Rectal smooth muscle tissue (tissue), 1 donor: Measurements from ENCODE around the gene EFNA4.

Source experiments
- H3K27ac ChIP-seq: one replicate; pipeline ENCODE4 v1.7.0; 2013; ENCODE audit warnings: low read depth, low read length, inconsistent platforms
- H3K27me3 ChIP-seq: one replicate; pipeline ENCODE4 v1.7.0; 2013; ENCODE audit warnings: low read length; ENCODE audit not compliant: control insufficient read depth, insufficient read depth
- H3K36me3 ChIP-seq: one replicate; pipeline ENCODE4 v1.7.0; 2013; ENCODE audit warnings: low read length; ENCODE audit not compliant: control insufficient read depth, insufficient read depth
- H3K4me1 ChIP-seq: one replicate; pipeline ENCODE4 v1.7.0; 2013; ENCODE audit warnings: low read length; ENCODE audit not compliant: control insufficient read depth, insufficient read depth
- H3K4me3 ChIP-seq: one replicate; pipeline ENCODE4 v1.7.0; 2013; ENCODE audit warnings: low read length
- H3K9ac ChIP-seq: one replicate; pipeline ENCODE4 v1.7.0; 2013; ENCODE audit warnings: low read length

Gene EFNA4

GRCh38 chr1:155093911-155094621 lies 30.5 kb downstream of the EFNA4 start:
- no peaks in the 10 kb centered on the region for H3K36me3 ChIP-seq
- H3K4me3 ChIP-seq: peak overlapping the region; percentile 33
- H3K27me3 ChIP-seq: no peaks in the 10 kb centered on the region
- H3K27ac ChIP-seq: peak overlapping the region; percentile 56
- peaks cover 13% of the 10 kb centered on the region for H3K4me1 ChIP-seq
- no peak overlapping the region for H3K9ac ChIP-seq

GRCh38 chr1:155094622-155094948 lies 31.0 kb downstream of the EFNA4 start:
- H3K27ac ChIP-seq: peak overlapping the region; percentile 56
- H3K9ac ChIP-seq: no peak overlapping the region
- no peaks in the 10 kb centered on the region for H3K36me3 ChIP-seq
- H3K4me3 ChIP-seq: no peak overlapping the region
- H3K27me3 ChIP-seq: no peaks in the 10 kb centered on the region
- peaks cover 13% of the 10 kb centered on the region for H3K4me1 ChIP-seq

GRCh38 chr1:155099331-155099730 lies 35.8 kb downstream of the EFNA4 start:
- Histone ChIP-seq H3K4me3 (no peak overlapping the region), H3K4me1 (peaks cover 4% of the 10 kb centered on the region), H3K27me3 (no peaks in the 10 kb centered on the region), H3K36me3 (no peaks in the 10 kb centered on the region), H3K27ac (no peak overlapping the region), H3K9ac (no peak overlapping the region)

GRCh38 chr1:155103325-155103724 lies 39.8 kb downstream of the EFNA4 start:
- Histone ChIP-seq H3K27me3 (no peaks in the 10 kb centered on the region), H3K27ac (no peak overlapping the region), H3K4me1 (no peaks in the 10 kb centered on the region), H3K36me3 (no peaks in the 10 kb centered on the region), H3K9ac (no peak overlapping the region), H3K4me3 (no peak overlapping the region)

- Histone ChIP-seq H3K4me1 (no peaks in the 10 kb centered on the region), H3K27me3 (no peaks in the 10 kb centered on the region), H3K36me3 (no peaks in the 10 kb centered on the region), H3K27ac (no peak overlapping the region), H3K4me3 (no peak overlapping the region), H3K9ac (no peak overlapping the region)
Observed at GRCh38 chr1:155104605-155105534, 41.3 kb downstream of the EFNA4 start.

GRCh38 chr1:155105604-155106011 lies 42.1 kb downstream of the EFNA4 start:
- H3K27me3 ChIP-seq: no peaks in the 10 kb centered on the region
- no peak overlapping the region for H3K4me3 ChIP-seq
- H3K4me1 ChIP-seq: no peaks in the 10 kb centered on the region
- H3K36me3 ChIP-seq: no peaks in the 10 kb centered on the region
- H3K9ac ChIP-seq: no peak overlapping the region
- H3K27ac ChIP-seq: no peak overlapping the region

- Histone ChIP-seq H3K27ac (no peak overlapping the region), H3K27me3 (no peaks in the 10 kb centered on the region), H3K4me3 (no peak overlapping the region), H3K9ac (no peak overlapping the region), H3K36me3 (no peaks in the 10 kb centered on the region), H3K4me1 (no peaks in the 10 kb centered on the region)
Observed at GRCh38 chr1:155106862-155107261, 43.3 kb downstream of the EFNA4 start.

GRCh38 chr1:155107309-155108264 lies 44.0 kb downstream of the EFNA4 start:
- Histone ChIP-seq H3K36me3 (no peaks in the 10 kb centered on the region), H3K27me3 (no peaks in the 10 kb centered on the region), H3K4me1 (no peaks in the 10 kb centered on the region), H3K9ac (no peak overlapping the region), H3K27ac (no peak overlapping the region), H3K4me3 (no peak overlapping the region)

GRCh38 chr1:155108296-155108695 lies 44.8 kb downstream of the EFNA4 start:
- H3K27ac ChIP-seq: no peak overlapping the region
- no peaks in the 10 kb centered on the region for H3K27me3 ChIP-seq
- H3K9ac ChIP-seq: no peak overlapping the region
- H3K4me1 ChIP-seq: no peaks in the 10 kb centered on the region
- no peaks in the 10 kb centered on the region for H3K36me3 ChIP-seq
- no peak overlapping the region for H3K4me3 ChIP-seq

GRCh38 chr1:155110381-155110780 lies 46.8 kb downstream of the EFNA4 start:
- H3K36me3 ChIP-seq: no peaks in the 10 kb centered on the region
- no peak overlapping the region for H3K4me3 ChIP-seq
- no peaks in the 10 kb centered on the region for H3K27me3 ChIP-seq
- H3K4me1 ChIP-seq: no peaks in the 10 kb centered on the region
- H3K27ac ChIP-seq: no peak overlapping the region
- H3K9ac ChIP-seq: no peak overlapping the region

- Histone ChIP-seq H3K4me3 (no peak overlapping the region), H3K9ac (no peak overlapping the region), H3K27ac (no peak overlapping the region), H3K4me1 (no peaks in the 10 kb centered on the region), H3K36me3 (no peaks in the 10 kb centered on the region), H3K27me3 (no peaks in the 10 kb centered on the region)
Observed at GRCh38 chr1:155110826-155111225, 47.3 kb downstream of the EFNA4 start.

GRCh38 chr1:155113450-155113980 lies 50.0 kb downstream of the EFNA4 start:
- Histone ChIP-seq H3K27ac (no peak overlapping the region), H3K4me1 (no peaks in the 10 kb centered on the region)

More at GRCh38 chr1:155113450-155113980, 50.0 kb downstream of the EFNA4 start:
- Histone ChIP-seq H3K27me3 (no peaks in the 10 kb centered on the region), H3K36me3 (no peaks in the 10 kb centered on the region), H3K9ac (no peak overlapping the region), H3K4me3 (no peak overlapping the region)
